Ascending aorta (tissue), 2 donors: ENCODE data around the gene MYL12B. TPM values are rescaled to one million over a fixed set of nuclear protein-coding genes. Genes with fewer than 3 reads are reported as not detected.

Experiments used
- DNase-seq, 2 donors: peaks; one replicate each; pipeline ENCODE4 v3.0.0-alpha.2; 2019; ENCODE audit warnings: low spot score in 2 of 2
- H3K27ac ChIP-seq, 2 donors: fragments of 200-600 bp; sonication (generic); one replicate each; pipeline ENCODE4 v1.5.1; 2016 to 2017; ENCODE audit warnings: mild to moderate bottlenecking in 1 of 2
- H3K27me3 ChIP-seq: fragments of 200-600 bp; sonication (generic); one replicate; pipeline ENCODE4 v1.5.1; 2017
- H3K36me3 ChIP-seq, 2 donors: fragments of 200-600 bp; sonication (generic); one replicate each; pipeline ENCODE4 v1.5.1; 2016
- H3K4me1 ChIP-seq, 2 donors: fragments of 200-600 bp; sonication (generic); one replicate each; pipeline ENCODE4 v1.5.1; 2016 to 2017; ENCODE audit warnings: mild to moderate bottlenecking in 1 of 2
- H3K4me3 ChIP-seq, 2 donors: fragments of 200-600 bp; sonication (generic); one replicate each; pipeline ENCODE4 v1.5.1; 2016 to 2017; ENCODE audit warnings: mild to moderate bottlenecking in 1 of 2
- H3K9me3 ChIP-seq, 2 donors: fragments of 200-600 bp; sonication (generic); one replicate each; pipeline ENCODE4 v1.5.1; 2016
- CTCF ChIP-seq, 3 experiments: fragments of 200-600 bp in 2 of 3; fragments of 450-650 bp in 1 of 3; sonication (generic) in 2 of 3; IDR thresholded peaks; one replicate each; pipeline ENCODE4 v1.5.1; 2016 to 2019; ENCODE audit warnings: antibody characterized with exemption in 3 of 3, mild to moderate bottlenecking in 1 of 3, moderate library complexity in 1 of 3
- intact Hi-C: fragments of 100-400 bp; cut with DNase I; formaldehyde crosslinking; loops from one replicate; pipeline ENCODE4 v1.15.1; 2023
- total RNA-seq: library from RNA; depleted of rRNA; stranded (reverse); fragments of >200 nt; gene quantifications from one replicate; pipeline ENCODE4 v1.1.0, GENCODE V29; 2016

MYL12B gene
- total RNA-seq, 1 donor from 2014 or later, result 198 TPM

DNA sequence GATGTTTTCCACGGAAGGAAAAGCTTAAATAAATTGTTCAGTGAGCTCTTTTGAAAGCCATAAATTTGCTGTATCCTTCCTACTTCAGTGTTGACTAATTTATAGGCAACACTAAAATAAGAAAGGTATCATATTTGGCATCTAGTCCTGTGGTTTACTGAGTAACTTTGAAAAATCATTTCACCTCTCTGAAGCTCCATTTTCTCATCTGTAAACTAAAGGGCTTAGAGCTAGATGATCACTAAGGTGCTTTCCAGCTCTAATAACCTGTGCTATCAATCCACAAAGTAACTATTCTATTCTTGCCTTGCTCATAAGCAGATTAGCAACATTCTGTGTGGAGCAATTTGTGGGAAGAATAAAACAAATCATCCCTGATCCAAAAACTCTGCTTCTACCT lies 38.6 kb upstream of the MYL12B start:
- Histone ChIP-seq H3K36me3 (no peaks in the 10 kb centered on the region), H3K27ac (no peak overlapping the region), H3K9me3 (no peaks in the 10 kb centered on the region), H3K4me3 (no peak overlapping the region), H3K4me1 (no peaks in the 10 kb centered on the region), H3K27me3 (no peaks in the 10 kb centered on the region)
- TF ChIP-seq CTCF (IDR thresholded peaks at IDR 0.05), result no peak
- intact Hi-C loops, result no loop called here
- DNase-seq, result no peak

- DNase-seq, result no peak
- intact Hi-C loops, result no loop called here
- no peak overlapping the region for H3K4me3 ChIP-seq
These were observed 37.7 kb upstream of the MYL12B start for GRCh38 chr18:3224223-3224622.

GRCh38 chr18:3225588-3225987 lies 36.3 kb upstream of the MYL12B start:
- Histone ChIP-seq H3K27me3 (no peaks in the 10 kb centered on the region), H3K27ac (no peak overlapping the region), H3K9me3 (no peaks in the 10 kb centered on the region), H3K4me3 (no peak overlapping the region), H3K36me3 (no peaks in the 10 kb centered on the region), H3K4me1 (no peaks in the 10 kb centered on the region)
- no peak for TF ChIP-seq CTCF (IDR thresholded peaks at IDR 0.05)
- DNase-seq, result no peak
- intact Hi-C loops, result no loop called here

More at GRCh38 chr18:3224223-3224622, 37.7 kb upstream of the MYL12B start:
- Histone ChIP-seq H3K27ac (no peak overlapping the region), H3K9me3 (no peaks in the 10 kb centered on the region), H3K36me3 (no peaks in the 10 kb centered on the region), H3K27me3 (no peaks in the 10 kb centered on the region), H3K4me1 (no peaks in the 10 kb centered on the region)
- no peak for TF ChIP-seq CTCF (IDR thresholded peaks at IDR 0.05)

DNA sequence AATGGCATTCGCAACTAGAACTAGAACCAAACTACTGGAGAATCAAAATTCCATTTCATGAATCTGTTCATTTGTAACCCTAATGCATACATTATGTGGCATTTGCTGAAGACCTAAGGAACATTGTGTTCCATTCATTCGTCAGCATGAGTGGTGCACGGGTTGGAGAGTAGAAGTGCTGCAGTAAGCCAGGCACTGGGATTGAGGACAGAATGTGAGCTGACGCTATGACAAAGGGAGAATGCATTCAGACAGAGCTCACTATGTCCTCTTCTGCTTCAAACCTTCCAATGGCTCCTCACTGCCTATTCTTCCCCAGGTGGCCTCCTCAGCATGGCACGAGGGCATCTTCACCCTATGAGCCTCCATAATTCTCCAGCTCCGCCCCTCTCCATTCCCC lies 35.9 kb upstream of the MYL12B start:
- Histone ChIP-seq H3K9me3 (no peaks in the 10 kb centered on the region), H3K4me3 (no peak overlapping the region), H3K27ac (no peak overlapping the region), H3K36me3 (no peaks in the 10 kb centered on the region), H3K27me3 (no peaks in the 10 kb centered on the region), H3K4me1 (no peaks in the 10 kb centered on the region)
- no peak for TF ChIP-seq CTCF (IDR thresholded peaks at IDR 0.05)
- DNase-seq, result no peak
- intact Hi-C loops, result no loop called here

- Histone ChIP-seq H3K27ac (no peak overlapping the region), H3K4me3 (no peak overlapping the region), H3K9me3 (no peaks in the 10 kb centered on the region), H3K4me1 (no peaks in the 10 kb centered on the region), H3K36me3 (no peaks in the 10 kb centered on the region), H3K27me3 (no peaks in the 10 kb centered on the region)
- DNase-seq, result no peak
- intact Hi-C loops, result no loop called here
- no peak for TF ChIP-seq CTCF (IDR thresholded peaks at IDR 0.05)
These were observed 31.3 kb upstream of the MYL12B start for GRCh38 chr18:3230401-3231334.
